Caco-2 (cell line): Measurements from ENCODE around the gene ITGAE. TPM values are rescaled to one million over a fixed set of nuclear protein-coding genes. Genes with fewer than 3 reads are reported as not detected.

Source experiments
- BruUV-seq: library from RNA; stranded (reverse); fragments of 400-500 nt; replicated peaks from 2 replicates; lab custom pipeline; 2021; lab: Mats Ljungman, UMichigan
- CTCF ChIA-PET: fragments of 300-600 bp; sonication (Branson Sonifier 250); formaldehyde crosslinking; loops from one replicate; lab custom pipeline; 2022; ENCODE audit warnings: antibody characterized with exemption; lab: Charles Lee
- POLR2A ChIA-PET: fragments of 300-600 bp; sonication (Branson Sonifier 250); formaldehyde crosslinking; loops from one replicate; lab custom pipeline; 2022; ENCODE audit warnings: antibody characterized with exemption; lab: Charles Lee
- DNase-seq, 2 experiments: peaks; one replicate each; pipeline versions ENCODE4 v3.0.0 to v3.0.0-alpha.2; 2020 to 2022
- H3K27me3 ChIP-seq: replicated peaks from 2 replicates; pipeline ENCODE4 v1.6.0; 2011; ENCODE audit warnings: low read length; ENCODE audit not compliant: control insufficient read depth, insufficient read depth
- H3K36me3 ChIP-seq: 2 replicates; pipeline ENCODE4 v1.5.1; 2011; ENCODE audit warnings: low read length; ENCODE audit not compliant: control insufficient read depth, insufficient read depth
- H3K4me1 ChIP-seq: fragments of 250-450 bp; sonication (Bioruptor Pico); 2 replicates; pipeline ENCODE4 v1.5.1; 2020; ENCODE audit warnings: mild to moderate bottlenecking
- H3K4me3 ChIP-seq: 2 replicates; pipeline ENCODE4 v1.5.1; 2011; ENCODE audit warnings: low read depth, mild to moderate bottlenecking, control low read depth, low read length
- H3K9me3 ChIP-seq: fragments of 250-450 bp; sonication (Bioruptor Pico); 2 replicates; pipeline ENCODE4 v1.5.1; 2020; ENCODE audit warnings: mild to moderate bottlenecking, moderate library complexity
- H3K27ac Mint-ChIP-seq: one replicate; pipeline ENCODE4 v1.8.0; 2022; ENCODE audit warnings: mixed read lengths; ENCODE audit not compliant: unreplicated experiment
- H3K27me3 Mint-ChIP-seq: one replicate; pipeline ENCODE4 v1.8.0; 2022; ENCODE audit warnings: mixed read lengths; ENCODE audit not compliant: insufficient read depth, unreplicated experiment
- H3K36me3 Mint-ChIP-seq: one replicate; pipeline ENCODE4 v1.8.0; 2022; ENCODE audit warnings: mild to moderate bottlenecking, mixed read lengths; ENCODE audit not compliant: insufficient read depth, unreplicated experiment
- H3K4me1 Mint-ChIP-seq: one replicate; pipeline ENCODE4 v1.8.0; 2022; ENCODE audit warnings: low read depth, mixed read lengths; ENCODE audit not compliant: unreplicated experiment
- H3K4me3 Mint-ChIP-seq: one replicate; pipeline ENCODE4 v1.8.0; 2022; ENCODE audit warnings: mild to moderate bottlenecking, moderate library complexity, mixed read lengths; ENCODE audit not compliant: unreplicated experiment
- H3K9me3 Mint-ChIP-seq: one replicate; pipeline ENCODE4 v1.8.0; 2022; ENCODE audit warnings: mixed read lengths; ENCODE audit not compliant: unreplicated experiment
- intact Hi-C: fragments of 100-400 bp; cut with micrococcal nuclease; formaldehyde crosslinking; loops from one replicate; pipeline ENCODE4 v1.10.0; 2022; ENCODE audit not compliant: unreplicated experiment
- total RNA-seq: library from RNA; stranded (reverse); gene quantifications from 2 replicates; pipeline ENCODE4 v1.2.3, GENCODE V29; 2022
- TF ChIP-seq, protein P1 (sequence below), 2 experiments: fragments of 200-600 bp in 1 of 2; IDR thresholded peaks; 1 replicate in 1 of 2; 2 replicates in 1 of 2; pipeline versions ENCODE4 v1.5.1 to v1.8.0; 2011 to 2022; ENCODE audit warnings: antibody characterized with exemption in 1 of 2, control low read depth in 1 of 2, inconsistent platforms in 1 of 2, low read depth in 1 of 2, low read length in 1 of 2, mild to moderate bottlenecking in 1 of 2, moderate library complexity in 1 of 2; ENCODE audit not compliant: insufficient read depth in 1 of 2, severe bottlenecking in 1 of 2, unreplicated experiment in 1 of 2

Gene ITGAE
- total RNA-seq, 1 experiment from 2014 or later = 12.8 TPM

DNA sequence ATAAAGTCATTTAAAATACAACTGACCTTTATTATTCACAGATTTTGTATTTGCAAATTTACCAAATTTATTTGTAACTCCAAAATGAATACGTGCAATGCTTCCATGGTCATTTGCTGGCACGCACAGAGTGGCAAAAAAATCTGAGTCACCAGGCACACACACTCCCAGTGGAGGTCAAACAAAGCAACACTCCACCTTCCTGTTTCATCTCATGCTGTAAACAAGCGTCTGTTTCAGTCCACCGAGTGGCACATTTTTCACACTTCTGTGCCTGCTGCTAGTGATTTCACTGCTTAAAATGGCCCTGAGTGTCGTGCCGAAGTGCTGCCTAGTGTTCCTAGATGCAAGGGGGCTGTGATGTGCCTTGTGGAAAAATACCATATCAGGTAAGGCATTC, 17.8 kb upstream of the ITGAE start:
- no peak overlapping the region for H3K4me3 Mint-ChIP-seq
- no TSS peak for BruUV-seq
- H3K27ac Mint-ChIP-seq = no peak overlapping the region
- TF ChIP-seq, protein P1, sequence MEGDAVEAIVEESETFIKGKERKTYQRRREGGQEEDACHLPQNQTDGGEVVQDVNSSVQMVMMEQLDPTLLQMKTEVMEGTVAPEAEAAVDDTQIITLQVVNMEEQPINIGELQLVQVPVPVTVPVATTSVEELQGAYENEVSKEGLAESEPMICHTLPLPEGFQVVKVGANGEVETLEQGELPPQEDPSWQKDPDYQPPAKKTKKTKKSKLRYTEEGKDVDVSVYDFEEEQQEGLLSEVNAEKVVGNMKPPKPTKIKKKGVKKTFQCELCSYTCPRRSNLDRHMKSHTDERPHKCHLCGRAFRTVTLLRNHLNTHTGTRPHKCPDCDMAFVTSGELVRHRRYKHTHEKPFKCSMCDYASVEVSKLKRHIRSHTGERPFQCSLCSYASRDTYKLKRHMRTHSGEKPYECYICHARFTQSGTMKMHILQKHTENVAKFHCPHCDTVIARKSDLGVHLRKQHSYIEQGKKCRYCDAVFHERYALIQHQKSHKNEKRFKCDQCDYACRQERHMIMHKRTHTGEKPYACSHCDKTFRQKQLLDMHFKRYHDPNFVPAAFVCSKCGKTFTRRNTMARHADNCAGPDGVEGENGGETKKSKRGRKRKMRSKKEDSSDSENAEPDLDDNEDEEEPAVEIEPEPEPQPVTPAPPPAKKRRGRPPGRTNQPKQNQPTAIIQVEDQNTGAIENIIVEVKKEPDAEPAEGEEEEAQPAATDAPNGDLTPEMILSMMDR (IDR thresholded peaks at IDR 0.05; ENCODE audit: insufficient read depth in 1 of 2, low read depth in 1 of 2, low read length in 1 of 2, severe bottlenecking in 1 of 2, unreplicated experiment in 1 of 2) = no peak
- H3K4me1 ChIP-seq = no peaks in the 10 kb centered on the region
- no peaks in the 10 kb centered on the region for H3K27me3 ChIP-seq
- intact Hi-C loops = no loop called here
- ChIA-PET POLR2A (no interaction called here), CTCF (no interaction called here)
- no peaks in the 10 kb centered on the region for H3K36me3 ChIP-seq
- H3K9me3 ChIP-seq = no peaks in the 10 kb centered on the region
- no peaks in the 10 kb centered on the region for H3K4me1 Mint-ChIP-seq
- no peaks in the 10 kb centered on the region for H3K9me3 Mint-ChIP-seq
- peaks cover 46% of the 10 kb centered on the region for H3K36me3 Mint-ChIP-seq
- no peak for DNase-seq
- no peaks in the 10 kb centered on the region for H3K27me3 Mint-ChIP-seq
- H3K4me3 ChIP-seq = no peak overlapping the region

DNA sequence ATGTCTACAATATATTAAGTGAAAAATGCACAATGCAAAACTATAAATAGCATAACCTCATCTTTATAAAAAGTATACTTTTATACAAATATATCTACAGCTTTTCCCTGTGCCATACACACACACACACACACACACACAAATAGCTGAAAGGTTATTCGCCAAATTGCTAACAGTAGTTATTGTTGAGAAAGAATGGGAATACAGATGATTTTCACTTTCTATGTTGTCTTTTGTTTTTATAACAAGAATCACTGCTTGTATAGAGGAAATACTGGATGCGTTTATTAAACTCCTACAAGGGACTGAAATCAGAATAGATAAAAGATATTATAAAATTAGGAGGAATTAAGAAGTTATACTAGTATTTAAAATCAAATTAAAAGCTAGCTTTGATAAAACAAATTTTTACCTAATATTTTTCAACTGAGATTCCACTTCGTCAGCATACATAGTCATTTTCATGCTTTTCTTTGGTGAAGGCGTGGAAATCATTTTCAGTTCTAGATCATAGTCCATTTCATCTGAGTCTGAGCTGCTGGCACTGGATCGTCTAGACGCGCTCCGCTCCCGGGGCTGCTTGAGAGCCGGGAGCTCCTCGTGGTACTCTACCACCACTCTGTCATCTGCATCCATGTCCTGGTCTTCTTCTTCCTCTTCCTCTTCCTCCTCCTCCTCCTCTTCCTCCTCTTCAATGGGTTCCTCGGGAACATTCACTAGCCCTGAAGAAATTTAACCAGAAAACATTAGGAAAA, 17.0 kb upstream of the ITGAE start:
- no peaks in the 10 kb centered on the region for H3K4me1 Mint-ChIP-seq
- H3K9me3 ChIP-seq = no peaks in the 10 kb centered on the region
- H3K27me3 ChIP-seq = no peaks in the 10 kb centered on the region
- intact Hi-C loops = no loop called here
- no peak overlapping the region for H3K27ac Mint-ChIP-seq
- no peaks in the 10 kb centered on the region for H3K27me3 Mint-ChIP-seq
- no TSS peak for BruUV-seq
- H3K9me3 Mint-ChIP-seq = no peaks in the 10 kb centered on the region
- POLR2A ChIA-PET = no interaction called here
- CTCF ChIA-PET = no interaction called here
- peaks cover 42% of the 10 kb centered on the region for H3K36me3 Mint-ChIP-seq
- H3K4me3 ChIP-seq = no peak overlapping the region
- DNase-seq = no peak
- TF ChIP-seq, protein P1 (IDR thresholded peaks at IDR 0.05; ENCODE audit: insufficient read depth in 1 of 2, low read depth in 1 of 2, low read length in 1 of 2, severe bottlenecking in 1 of 2, unreplicated experiment in 1 of 2) = no peak
- no peak overlapping the region for H3K4me3 Mint-ChIP-seq
- H3K36me3 ChIP-seq = no peaks in the 10 kb centered on the region
- no peaks in the 10 kb centered on the region for H3K4me1 ChIP-seq

DNA sequence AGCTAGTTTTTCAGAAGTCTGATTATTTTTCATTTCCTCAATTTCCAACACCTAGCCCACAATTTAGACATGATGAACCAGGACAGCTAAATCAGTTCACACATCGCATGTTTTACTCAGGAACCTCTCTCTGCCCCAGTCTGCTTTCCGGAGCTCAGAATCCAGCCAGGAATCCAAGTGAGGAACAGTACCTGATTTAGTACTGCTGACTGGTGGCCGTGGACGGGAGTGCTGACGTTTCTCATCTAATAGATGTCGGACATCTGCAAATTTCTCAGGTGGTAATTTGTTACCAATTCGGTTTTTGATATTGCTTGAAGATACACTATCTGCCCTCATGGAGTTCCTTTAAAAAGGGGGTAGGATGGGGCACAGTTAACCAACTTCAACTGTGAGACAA, 14.9 kb upstream of the ITGAE start:
- no peaks in the 10 kb centered on the region for H3K4me1 ChIP-seq
- DNase-seq = no peak
- no peaks in the 10 kb centered on the region for H3K36me3 ChIP-seq
- no peaks in the 10 kb centered on the region for H3K9me3 ChIP-seq
- Mint-ChIP-seq H3K4me1 (no peaks in the 10 kb centered on the region), H3K27ac (no peak overlapping the region), H3K9me3 (no peaks in the 10 kb centered on the region), H3K4me3 (no peak overlapping the region), H3K36me3 (peaks cover 37% of the 10 kb centered on the region), H3K27me3 (no peaks in the 10 kb centered on the region)
- TF ChIP-seq, protein P1 (IDR thresholded peaks at IDR 0.05; ENCODE audit: insufficient read depth in 1 of 2, low read depth in 1 of 2, low read length in 1 of 2, severe bottlenecking in 1 of 2, unreplicated experiment in 1 of 2) = no peak
- no TSS peak for BruUV-seq
- ChIA-PET POLR2A (no interaction called here), CTCF (interaction anchor here (0.7 to 1.5 kb wide), 2 partner anchors 78 to 82 kb away, joined by 3 to 14 read pairs; no protein-coding TSS in a partner anchor)
- H3K27me3 ChIP-seq = no peaks in the 10 kb centered on the region
- no peak overlapping the region for H3K4me3 ChIP-seq
- intact Hi-C loops = no loop called here
